ENCODE data around the gene C16orf96. TPM values are rescaled to one million over a fixed set of nuclear protein-coding genes. Genes with fewer than 3 reads are reported as not detected.

C16orf96 gene
- total RNA-seq, 4 donors from 2014 or later: 0.40 TPM; not detected in 3

- Histone ChIP-seq H3K4me3 (no peak overlapping the region), H3K27me3 (no peaks in the 10 kb centered on the region), H3K4me1 (peaks cover 0 to 52% (median 26%) of the 10 kb centered on the region in 3 donors), H3K9me3 (no peaks in the 10 kb centered on the region), H3K36me3 (peaks cover 0 to 80% of the 10 kb centered on the region in 2 donors), H3K27ac (no peak overlapping the region)
- no peak for ATAC-seq
- WGBS, 2 donors (ENCODE audit: low coverage in 1 of 2): 77 to 83% methylated on average over 1 to 5 of the region's 5 CpGs
- TF ChIP-seq POLR2AphosphoS5 (IDR thresholded peaks at IDR 0.05): no peak
- no peak for TF ChIP-seq POLR2A (IDR thresholded peaks at IDR 0.05)
- no peak for TF ChIP-seq CTCF (IDR thresholded peaks at IDR 0.05)
- TF ChIP-seq EP300 (IDR thresholded peaks at IDR 0.05): no peak
Measured at GRCh38 chr16:4510131-4510530, 46.0 kb upstream of the C16orf96 start.

GRCh38 chr16:4510747-4511426, 45.3 kb upstream of the C16orf96 start:
- no peaks in the 10 kb centered on the region for H3K27me3 ChIP-seq
- peak overlapping the region in 3 of 4 donors; percentile 19 to 35 (median 26) for H3K27ac ChIP-seq
- no peaks in the 10 kb centered on the region for H3K9me3 ChIP-seq
- H3K36me3 ChIP-seq: peaks cover 0 to 73% of the 10 kb centered on the region in 2 donors
- no peak for TF ChIP-seq POLR2AphosphoS5 (IDR thresholded peaks at IDR 0.05)
- no peak for TF ChIP-seq EP300 (IDR thresholded peaks at IDR 0.05)
- TF ChIP-seq CTCF (IDR thresholded peaks at IDR 0.05): no peak
- TF ChIP-seq POLR2A (IDR thresholded peaks at IDR 0.05): no peak
- H3K4me1 ChIP-seq: peaks cover 0 to 56% (median 28%) of the 10 kb centered on the region in 3 donors
- no peak overlapping the region for H3K4me3 ChIP-seq
- ATAC-seq: peak; percentile 4
- WGBS, 2 donors (ENCODE audit: low coverage in 1 of 2): 74 to 75% methylated on average over 4 to 6 of the region's 14 CpGs

- TF ChIP-seq POLR2AphosphoS5 (IDR thresholded peaks at IDR 0.05) (no peak), EP300 (IDR thresholded peaks at IDR 0.05) (no peak), POLR2A (IDR thresholded peaks at IDR 0.05) (no peak), CTCF (IDR thresholded peaks at IDR 0.05) (peak in 3 of 4 experiments; percentile 47 to 59 (median 58))
- no peaks in the 10 kb centered on the region for H3K27me3 ChIP-seq
- 58% methylated on average over 7 of the region's 9 CpGs; no CpG with 5 or more reads in 1 of the 2 donors for WGBS, 2 donors (ENCODE audit: low coverage in 1 of 2)
- peak; percentile 47 for ATAC-seq
- no peak overlapping the region for H3K4me3 ChIP-seq
- no peaks in the 10 kb centered on the region for H3K9me3 ChIP-seq
- peaks cover 0 to 55% (median 28%) of the 10 kb centered on the region in 3 donors for H3K4me1 ChIP-seq
- H3K27ac ChIP-seq: peak overlapping the region in 3 of 4 donors; percentile 19 to 35 (median 26)
- peaks cover 0 to 72% of the 10 kb centered on the region in 2 donors for H3K36me3 ChIP-seq
Measured at GRCh38 chr16:4511441-4512082, 44.6 kb upstream of the C16orf96 start.

GRCh38 chr16:4512473-4512872, 43.7 kb upstream of the C16orf96 start:
- no peak for ATAC-seq

GRCh38 chr16:4513086-4513860, 42.9 kb upstream of the C16orf96 start:
- TF ChIP-seq CTCF (IDR thresholded peaks at IDR 0.05) (no peak), EP300 (IDR thresholded peaks at IDR 0.05) (no peak), POLR2A (IDR thresholded peaks at IDR 0.05) (no peak), POLR2AphosphoS5 (IDR thresholded peaks at IDR 0.05) (no peak)
- WGBS, 2 donors (ENCODE audit: low coverage in 1 of 2): 71 to 80% methylated on average over 1 of the region's 19 CpGs
- Histone ChIP-seq H3K36me3 (peaks cover 0 to 56% of the 10 kb centered on the region in 2 donors), H3K4me3 (no peak overlapping the region), H3K4me1 (peaks cover 0 to 59% (median 28%) of the 10 kb centered on the region in 3 donors), H3K27me3 (no peaks in the 10 kb centered on the region), H3K9me3 (no peaks in the 10 kb centered on the region), H3K27ac (peak overlapping the region in 2 of 4 donors; percentile 19 to 44)
- no peak for ATAC-seq

More at GRCh38 chr16:4512473-4512872, 43.7 kb upstream of the C16orf96 start:
- H3K4me3 ChIP-seq: no peak overlapping the region
- TF ChIP-seq EP300 (IDR thresholded peaks at IDR 0.05) (no peak), POLR2AphosphoS5 (IDR thresholded peaks at IDR 0.05) (no peak), POLR2A (IDR thresholded peaks at IDR 0.05) (no peak)
- peak overlapping the region in 1 of 4 donors; percentile 44 for H3K27ac ChIP-seq
- no peaks in the 10 kb centered on the region for H3K9me3 ChIP-seq
- H3K27me3 ChIP-seq: no peaks in the 10 kb centered on the region
- H3K4me1 ChIP-seq: peaks cover 0 to 52% (median 28%) of the 10 kb centered on the region in 3 donors
- peaks cover 0 to 64% of the 10 kb centered on the region in 2 donors for H3K36me3 ChIP-seq
- WGBS, 2 donors (ENCODE audit: low coverage in 1 of 2): 57% methylated on average over 3 of the region's 10 CpGs; no CpG with 5 or more reads in 1 of the 2 donors

Data from gastroesophageal sphincter (tissue), 4 donors.